GM12891 (cell line): ENCODE data around the gene TSSC4.

Experiments
- POLR2A ChIP-seq: IDR thresholded peaks from 2 replicates; pipeline ENCODE4 v1.6.1; 2011; ENCODE audit warnings: low read depth, low read length, control low read depth
- TAF1 ChIP-seq: IDR thresholded peaks from 2 replicates; pipeline ENCODE4 v1.6.1; 2011; ENCODE audit warnings: low read depth, low read length, control low read depth

GRCh38 chr11:2426826-2427521 lies 26.4 kb downstream of the TSSC4 start:
- TF ChIP-seq TAF1, result no peak
- TF ChIP-seq POLR2A, result no peak
